Tibial artery (tissue), 4 donors: ENCODE measurements around the gene NAA15.

ENCODE experiments used
- DNase-seq, 2 donors: peaks; one replicate each; pipeline ENCODE4 v3.0.0-alpha.2; 2019
- H3K27ac ChIP-seq, 2 donors: fragments of 200-600 bp; sonication (generic) in 1 of 2; 1 replicate in 1 of 2; 2 replicates in 1 of 2; pipeline ENCODE4 v1.5.1; 2018 to 2019; ENCODE audit warnings: mild to moderate bottlenecking in 1 of 2
- H3K27me3 ChIP-seq, 2 donors: fragments of 200-600 bp; sonication (generic) in 1 of 2; one replicate each; pipeline versions ENCODE4 v1.5.1 to v1.6.0; 2016 to 2019
- H3K36me3 ChIP-seq, 3 donors: fragments of 200-600 bp; sonication (generic) in 2 of 3; one replicate each; pipeline ENCODE4 v1.5.1; 2016 to 2019; ENCODE audit warnings: mild to moderate bottlenecking in 2 of 3
- H3K4me1 ChIP-seq, 4 donors: fragments of 200-600 bp; sonication (generic) in 2 of 4; 1 replicate in 3 of 4; 2 replicates in 1 of 4; pipeline ENCODE4 v1.5.1; 2016 to 2019
- H3K4me3 ChIP-seq, 2 donors: fragments of 200-600 bp; sonication (generic) in 1 of 2; 1 replicate in 1 of 2; 2 replicates in 1 of 2; pipeline ENCODE4 v1.5.1; 2018 to 2019; ENCODE audit warnings: mild to moderate bottlenecking in 2 of 2
- H3K9me3 ChIP-seq, 3 donors: fragments of 200-600 bp; sonication (generic) in 1 of 3; one replicate each; pipeline ENCODE4 v1.5.1; 2016 to 2019
- CTCF ChIP-seq, 2 experiments: fragments of 200-600 bp in 1 of 2; fragments of 450-650 bp in 1 of 2; IDR thresholded peaks; one replicate each; pipeline ENCODE4 v1.5.1; 2017 to 2019; ENCODE audit warnings: antibody characterized with exemption in 2 of 2, mild to moderate bottlenecking in 1 of 2, moderate library complexity in 1 of 2
- intact Hi-C: fragments of 100-400 bp; cut with DNase I; formaldehyde crosslinking; loops from one replicate; pipeline ENCODE4 v1.15.0; 2023; ENCODE audit warnings: low total_unique reads

The NAA15 gene

GRCh38 chr4:139453371-139454110, 152.2 kb downstream of the NAA15 start:
- intact Hi-C loops = loop anchor here (5.0 kb wide), 1 partner anchor 104 kb away; the partner anchor contains the start of gene SETD7
- peak overlapping the region; percentile 89 to 91 for H3K27ac ChIP-seq
- DNase-seq = peak; percentile 98 to 99
- H3K36me3 ChIP-seq = no peaks in the 10 kb centered on the region
- peak overlapping the region; percentile 78 to 82 for H3K4me3 ChIP-seq
- no peak for TF ChIP-seq CTCF (IDR thresholded peaks at IDR 0.05)
- H3K4me1 ChIP-seq = peaks cover 0 to 49% (median 15%) of the 10 kb centered on the region in 4 donors
- H3K9me3 ChIP-seq = no peaks in the 10 kb centered on the region
- no peaks in the 10 kb centered on the region for H3K27me3 ChIP-seq

- H3K27me3 ChIP-seq = no peaks in the 10 kb centered on the region
- intact Hi-C loops = loop anchor here (5.0 kb wide), 1 partner anchor 103 kb away; the partner anchor contains the start of gene SETD7
- H3K36me3 ChIP-seq = no peaks in the 10 kb centered on the region
- TF ChIP-seq CTCF (IDR thresholded peaks at IDR 0.05) = no peak
- H3K27ac ChIP-seq = peak within 1 kb of the TSS; percentile 89 to 91
- no peaks in the 10 kb centered on the region for H3K9me3 ChIP-seq
- peaks cover 0 to 57% (median 19%) of the 10 kb centered on the region in 4 donors for H3K4me1 ChIP-seq
- H3K4me3 ChIP-seq = peak within 1 kb of the TSS; percentile 78 to 82
- peak; percentile 92 to 97 for DNase-seq
Observed at GRCh38 chr4:139454111-139455045, 153.1 kb downstream of the NAA15 start, which contains the start of gene RAB33B. Gene RAB33B (plus strand): TSS chr4:139454121. CDS start chr4:139454196, 75 bp downstream.

- peak overlapping the region; percentile 89 to 91 for H3K27ac ChIP-seq
- intact Hi-C loops = no loop called here
- H3K9me3 ChIP-seq = no peaks in the 10 kb centered on the region
- H3K4me1 ChIP-seq = peaks cover 0 to 65% (median 22%) of the 10 kb centered on the region in 4 donors
- no peaks in the 10 kb centered on the region for H3K27me3 ChIP-seq
- H3K4me3 ChIP-seq = peak overlapping the region; percentile 78 to 82
- no peak for DNase-seq
- H3K36me3 ChIP-seq = no peaks in the 10 kb centered on the region
- no peak for TF ChIP-seq CTCF (IDR thresholded peaks at IDR 0.05)
Observed at GRCh38 chr4:139455126-139455538, 153.8 kb downstream of the NAA15 start.

GRCh38 chr4:139457318-139457717, 156.0 kb downstream of the NAA15 start:
- H3K4me3 ChIP-seq = peak overlapping the region; percentile 78 to 82
- no peaks in the 10 kb centered on the region for H3K36me3 ChIP-seq
- no peaks in the 10 kb centered on the region for H3K9me3 ChIP-seq
- DNase-seq = no peak
- peaks cover 0 to 78% (median 25%) of the 10 kb centered on the region in 4 donors for H3K4me1 ChIP-seq
- no peaks in the 10 kb centered on the region for H3K27me3 ChIP-seq
- intact Hi-C loops = no loop called here
- TF ChIP-seq CTCF (IDR thresholded peaks at IDR 0.05) = no peak
- peak overlapping the region in 1 of 2 donors; percentile 89 for H3K27ac ChIP-seq

- Histone ChIP-seq H3K27ac (peak overlapping the region in 1 of 2 donors; percentile 89), H3K4me1 (peaks cover 4 to 81% (median 24%) of the 10 kb centered on the region in 4 donors), H3K36me3 (no peaks in the 10 kb centered on the region), H3K9me3 (no peaks in the 10 kb centered on the region), H3K27me3 (no peaks in the 10 kb centered on the region), H3K4me3 (no peak overlapping the region)
- no peak for TF ChIP-seq CTCF (IDR thresholded peaks at IDR 0.05)
- DNase-seq = no peak
- intact Hi-C loops = no loop called here
Observed at GRCh38 chr4:139458543-139458942, 157.2 kb downstream of the NAA15 start.
